GM21367 (cell line): ENCODE results near the gene UTP18.
"Not testable (repeated sequence)": the region's sequence is repeated elsewhere in the genome, so short reads cannot be mapped to it uniquely, and the experiment has no call there.

ENCODE experiments used
- ATAC-seq: cut with Tn5 transposase; IDR thresholded peaks from one replicate; pipeline ENCODE4 v1.9.1; 2021; ENCODE audit not compliant: unreplicated experiment

The UTP18 gene

DNA sequence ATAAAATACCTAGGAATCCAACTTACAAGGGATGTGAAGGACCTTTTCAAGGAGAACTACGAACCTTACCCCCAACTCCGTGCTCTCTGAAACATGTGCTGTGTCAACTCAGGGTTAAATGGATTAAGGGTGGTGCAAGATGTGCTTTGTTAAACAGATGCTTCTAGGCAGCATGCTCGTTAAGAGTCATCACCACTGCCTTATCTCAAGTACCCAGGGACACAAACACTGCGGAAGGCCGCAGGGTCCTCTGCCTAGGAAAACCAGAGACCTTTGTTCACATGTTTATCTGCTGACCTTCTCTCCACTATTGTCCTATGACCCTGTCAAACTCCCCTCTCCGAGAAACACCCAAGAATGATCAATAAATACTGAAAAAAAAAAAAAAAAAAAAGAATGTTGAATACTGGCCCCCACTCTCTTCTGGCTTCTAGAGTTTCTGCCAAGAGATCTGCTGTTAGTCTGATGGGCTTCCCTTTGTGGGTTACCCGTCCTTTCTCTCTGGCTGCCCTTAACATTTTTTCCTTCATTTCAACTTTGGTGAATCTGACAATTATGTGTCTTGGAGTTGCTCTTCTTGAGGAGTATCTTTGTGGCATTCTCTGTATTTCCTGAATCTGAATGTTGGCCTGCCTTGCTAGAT, 70.6 kb downstream of the UTP18 start:
- ATAC-seq, result not testable (repeated sequence)

DNA sequence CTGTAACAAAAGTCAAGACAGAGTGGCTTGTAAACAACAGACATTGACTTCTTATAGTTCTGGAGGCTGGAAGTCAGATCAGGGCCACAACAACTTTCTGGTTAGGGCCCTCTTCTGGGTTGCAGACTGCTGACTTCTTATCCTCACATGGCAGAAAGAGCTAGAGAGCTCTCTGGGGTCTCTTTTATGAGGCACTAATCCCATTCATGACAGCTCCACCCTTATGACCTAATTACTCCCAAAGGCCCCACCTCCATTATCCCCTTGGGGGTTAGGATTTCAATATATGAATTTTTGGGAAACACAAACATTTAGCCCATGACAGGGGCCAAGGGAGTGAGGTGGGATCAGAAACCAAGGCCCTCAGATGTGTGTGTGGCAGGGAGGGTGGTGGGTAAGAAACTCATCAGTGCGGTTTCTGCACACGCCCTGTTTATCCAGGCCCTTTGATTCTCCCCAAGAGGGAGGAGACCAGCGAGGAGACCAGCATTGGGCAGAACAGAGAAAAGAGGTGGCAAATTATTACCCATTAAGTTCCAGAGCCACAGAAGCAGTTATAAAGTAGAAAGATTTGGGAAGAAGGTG, 74.8 kb downstream of the UTP18 start:
- ATAC-seq, result no peak

DNA sequence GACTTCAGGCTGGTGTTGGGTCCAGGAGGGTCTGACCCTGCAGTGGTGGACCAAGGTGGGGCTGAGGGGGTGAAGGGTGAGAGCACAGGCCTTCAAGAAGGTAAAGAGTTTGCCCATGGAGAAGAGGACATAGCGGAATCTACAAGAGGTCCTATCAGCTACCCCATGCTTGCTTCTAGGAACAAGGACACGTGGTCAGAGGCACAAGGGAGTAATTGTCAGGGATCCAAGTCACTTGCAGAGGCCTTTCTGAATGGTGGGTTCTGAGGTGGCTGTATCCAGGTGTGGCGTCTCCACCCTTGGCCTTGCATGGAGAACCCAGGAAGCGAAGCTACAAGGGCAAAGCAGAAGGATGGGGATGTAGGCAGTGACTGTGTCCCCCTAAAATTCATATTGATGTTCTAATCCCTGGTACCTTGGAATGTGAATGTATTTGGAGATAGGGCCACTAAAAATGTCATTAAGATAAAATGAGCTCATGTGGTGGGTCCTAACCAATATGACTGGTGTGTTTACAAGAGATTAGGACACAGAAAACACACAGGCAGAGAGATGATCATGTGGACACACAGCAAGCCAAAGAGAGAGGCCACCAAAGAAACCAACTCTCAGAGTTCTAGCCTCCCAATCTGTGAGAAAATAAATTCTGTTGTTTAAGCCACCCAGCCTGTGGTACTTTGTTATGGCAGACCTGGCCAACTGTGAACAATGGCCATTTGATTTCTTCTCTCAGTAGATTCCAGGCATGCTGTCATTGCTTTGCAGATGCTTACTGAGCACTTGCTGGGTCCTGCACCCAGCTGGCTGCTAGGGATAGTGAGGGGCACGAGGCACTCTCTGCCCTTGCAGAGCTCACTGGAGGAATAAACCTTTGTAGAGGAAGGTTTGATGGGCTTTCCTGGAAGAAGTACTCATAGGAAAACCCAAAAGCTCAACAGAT, 75.8 kb downstream of the UTP18 start:
- ATAC-seq, result no peak

DNA sequence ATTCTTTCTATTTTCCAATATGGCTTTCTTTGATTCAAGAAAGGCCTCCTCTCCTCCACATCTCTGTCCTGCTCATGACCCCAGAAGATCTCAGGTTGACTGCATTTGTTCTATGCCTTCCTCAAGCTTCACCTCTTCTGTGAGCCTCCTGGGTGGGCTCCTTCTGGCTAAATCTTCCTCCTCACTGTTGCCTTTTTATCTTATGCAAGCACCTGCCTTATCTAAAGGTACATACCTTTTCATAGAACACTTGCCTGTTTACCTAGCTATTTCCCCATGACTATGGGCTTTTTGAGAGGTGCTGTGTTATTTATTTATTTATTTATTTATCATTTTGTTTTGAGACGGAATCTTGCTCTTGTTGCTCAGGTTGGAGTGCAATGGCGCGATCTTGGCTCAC, 81.1 kb downstream of the UTP18 start:
- no peak for ATAC-seq

DNA sequence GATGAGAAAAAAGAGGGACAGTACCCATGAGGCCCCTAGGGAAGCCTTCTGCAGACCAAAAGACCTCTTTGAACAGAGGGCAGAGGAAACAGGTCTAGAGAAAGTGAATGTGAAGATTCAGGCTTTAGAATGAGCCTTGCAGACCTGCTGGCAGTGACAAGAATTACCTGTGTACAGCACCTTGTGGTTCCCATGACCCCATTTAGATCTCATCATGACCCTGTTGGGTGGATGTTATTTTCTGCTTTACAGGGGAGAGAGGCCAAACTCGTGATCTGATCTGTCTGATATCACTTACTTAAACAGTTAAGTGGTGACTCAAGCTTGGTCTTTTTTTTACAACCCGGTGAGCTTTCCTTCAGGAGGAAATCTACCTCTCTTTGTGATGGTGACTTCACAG, 81.9 kb downstream of the UTP18 start:
- ATAC-seq, result no peak

DNA sequence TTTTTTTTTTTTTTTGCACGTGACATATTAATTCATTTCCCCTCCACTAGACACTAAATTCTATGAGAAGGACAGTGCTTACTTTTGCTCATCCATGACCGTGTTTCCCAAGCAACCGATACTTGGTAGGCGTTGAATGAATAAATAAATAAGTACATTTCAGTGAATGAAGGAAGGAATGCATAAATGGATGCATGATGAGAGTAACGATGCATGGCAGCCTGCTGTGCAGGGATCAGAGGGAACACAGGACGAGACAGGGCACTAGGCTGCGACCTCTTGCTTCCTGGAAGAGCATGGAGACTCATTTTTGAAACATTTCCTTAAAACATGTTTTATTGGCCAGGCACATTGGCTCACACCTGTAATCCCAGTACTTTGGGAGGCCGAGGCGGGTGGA, 84.2 kb downstream of the UTP18 start:
- no peak for ATAC-seq

DNA sequence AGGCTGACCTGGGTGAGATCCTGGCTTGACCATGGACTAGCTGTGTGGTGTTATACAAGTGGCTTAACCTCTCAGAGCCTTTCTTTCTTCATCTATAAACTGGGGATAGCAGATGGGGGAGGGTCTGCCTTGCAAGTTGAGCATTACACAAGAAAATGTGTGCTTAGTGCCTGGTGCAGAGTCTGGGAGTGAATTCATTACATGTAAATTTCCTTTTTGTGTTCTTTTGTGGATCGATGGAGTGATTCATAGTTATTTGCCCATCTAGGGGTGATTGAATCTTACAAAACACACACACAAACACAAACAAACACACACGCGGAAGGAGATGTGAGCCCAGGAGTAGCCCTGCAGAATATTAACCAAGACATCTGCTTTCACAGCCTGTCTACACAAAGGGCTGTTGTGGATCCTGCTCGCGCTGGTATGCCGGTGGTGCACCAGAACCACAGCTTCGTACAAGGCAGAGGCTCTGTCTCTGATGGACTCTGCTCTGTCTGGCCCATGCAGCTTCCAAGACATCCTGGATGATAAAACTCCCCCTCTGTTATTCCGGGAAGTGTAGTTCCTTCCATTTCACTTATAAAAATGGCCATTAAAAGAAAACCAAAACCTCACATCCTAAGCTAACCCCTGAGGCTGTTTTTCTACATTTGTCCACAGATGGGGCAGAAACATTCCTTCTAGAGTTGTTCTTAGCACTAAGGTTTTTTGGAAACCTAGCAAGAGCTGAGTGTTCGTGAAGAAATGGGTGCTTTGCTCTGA, 86.1 kb downstream of the UTP18 start:
- no peak for ATAC-seq
